Psoas muscle (tissue), 8 donors: ENCODE measurements around the gene STRAP. TPM values are rescaled to one million over a fixed set of nuclear protein-coding genes. Genes with fewer than 3 reads are reported as not detected.

Source experiments
- ATAC-seq, 4 donors: fragments of 200-7000 bp; cut with Tn5 transposase; one replicate each; pipeline ENCODE4 v1.9.1; 2020; ENCODE audit warnings: moderate library complexity in 3 of 4, mild to moderate bottlenecking in 2 of 4
- DNase-seq, 2 donors: peaks; one replicate each; pipeline ENCODE4 v3.0.0-alpha.2; 2020
- H3K27ac ChIP-seq: fragments of 200-600 bp; one replicate; pipeline ENCODE4 v1.8.0; 2022
- H3K27me3 ChIP-seq, 3 donors: fragments of 200-600 bp in 1 of 3; one replicate each; pipeline versions ENCODE4 v1.6.1 to v1.8.0; 2013 to 2022; ENCODE audit warnings: low read length in 2 of 3, mild to moderate bottlenecking in 2 of 3, moderate library complexity in 1 of 3; ENCODE audit not compliant: insufficient read depth in 3 of 3
- H3K36me3 ChIP-seq, 2 donors: fragments of 200-600 bp in 1 of 2; one replicate each; pipeline versions ENCODE4 v1.6.1 to v1.8.0; 2013 to 2022; ENCODE audit warnings: low read depth in 1 of 2, mild to moderate bottlenecking in 1 of 2, moderate library complexity in 1 of 2; ENCODE audit not compliant: insufficient read depth in 1 of 2
- H3K4me1 ChIP-seq: fragments of 200-600 bp; one replicate; pipeline ENCODE4 v1.8.0; 2022
- H3K4me3 ChIP-seq: fragments of 200-600 bp; one replicate; pipeline ENCODE4 v1.8.0; 2022; ENCODE audit warnings: mild to moderate bottlenecking
- H3K9me3 ChIP-seq: fragments of 200-600 bp; one replicate; pipeline ENCODE4 v1.8.0; 2022
- CTCF ChIP-seq: fragments of 200-600 bp; IDR thresholded peaks from one replicate; pipeline ENCODE4 v1.8.0; 2022; ENCODE audit warnings: antibody characterized with exemption
- WGBS, 3 donors: extraction: QIAGEN DNeasy Blood & Tissue Kit; methylation state at CpG; one replicate each; pipeline versions ENCODE4 v1.1.6 to v1.1.7; 2013; 5-methylcytosine and 5-hydroxymethylcytosine counted together
- intact Hi-C, 2 donors: fragments of 100-400 bp; cut with DNase I; formaldehyde crosslinking; loops; one replicate each; pipeline versions ENCODE4 v1.11.0 to v1.14.2; 2022
- polyA plus RNA-seq, 3 donors: library from polyadenylated mRNA; stranded (reverse); fragments of 200-250 nt; gene quantifications; one replicate each; pipeline ENCODE4 v1.2.3, GENCODE V29; 2013
- total RNA-seq, 4 donors: library from RNA; stranded (reverse); fragmentation: NEBNext Ultra II Directional in 2 of 4; extraction: Animal tissue kit (Norgen Biotek cat#: 25700) in 2 of 4; gene quantifications; one replicate each; pipeline versions ENCODE4 v1.2.1 to v1.2.4, GENCODE V29; 2021 to 2023
- donor health status: healthy with polysubstance abuse.
- donor health status: DM: no; HTN: no; CAD: no; lungs with moderate emphysema.
- donor health status: Bipolar disorder and iron deficiency.
- donor health status: healthy.
- donor health status: DM: yes; HTN: yes; CAD: no.
- donor health status: DM: no; HTN: no; CAD: no.
- donor health status: DM: no; HTN: no; CAD: no.
- donor health status: DM: yes; HTN: yes; CAD: no.

The STRAP gene
- total and polyA plus RNA-seq, 7 donors, result 94.3 to 224 (median 153) TPM

- H3K4me1 ChIP-seq, result no peaks in the 10 kb centered on the region
- no peak for TF ChIP-seq CTCF
- no peaks in the 10 kb centered on the region for H3K27me3 ChIP-seq
- no peaks in the 10 kb centered on the region for H3K36me3 ChIP-seq
- no peaks in the 10 kb centered on the region for H3K9me3 ChIP-seq
- ATAC-seq, result no peak
- no peak overlapping the region for H3K27ac ChIP-seq
- intact Hi-C loops, result no loop called here
- DNase-seq, result no peak
- no peak overlapping the region for H3K4me3 ChIP-seq
These were observed 42.5 kb upstream of the STRAP start for GRCh38 chr12:15839682-15840081.

GRCh38 chr12:15842108-15842507 is 40.1 kb upstream of the STRAP start:
- Histone ChIP-seq H3K36me3 (no peaks in the 10 kb centered on the region), H3K4me3 (no peak overlapping the region), H3K27me3 (no peaks in the 10 kb centered on the region), H3K27ac (no peak overlapping the region), H3K9me3 (no peaks in the 10 kb centered on the region), H3K4me1 (peaks cover 3% of the 10 kb centered on the region)
- DNase-seq (no peak), ATAC-seq (no peak)
- intact Hi-C loops, result no loop called here
- 82 to 94% (median 85%) methylated on average over 3 of the region's 3 CpGs for WGBS, 3 donors
- no peak for TF ChIP-seq CTCF

- DNase-seq, result no peak
These were observed 35.3 kb upstream of the STRAP start for GRCh38 chr12:15846887-15847286.

GRCh38 chr12:15848606-15849005 is 33.6 kb upstream of the STRAP start:
- 92 to 98% (median 96%) methylated on average over 1 of the region's 1 CpG for WGBS, 3 donors

More at GRCh38 chr12:15846887-15847286, 35.3 kb upstream of the STRAP start:
- WGBS, 3 donors, result 38 to 45% (median 39%) methylated on average over 2 of the region's 2 CpGs
- Histone ChIP-seq H3K27ac (no peak overlapping the region), H3K27me3 (no peaks in the 10 kb centered on the region), H3K9me3 (no peaks in the 10 kb centered on the region), H3K4me3 (no peak overlapping the region), H3K36me3 (no peaks in the 10 kb centered on the region), H3K4me1 (peaks cover 17% of the 10 kb centered on the region)
- intact Hi-C loops, result loop anchor here in 1 of 2 donors (5.0 kb wide), 1 partner anchor 60 kb away; the partner anchor contains the start of gene EPS8
- peak in 1 of 4 donors; percentile 76 for ATAC-seq
- TF ChIP-seq CTCF, result no peak

More at GRCh38 chr12:15848606-15849005, 33.6 kb upstream of the STRAP start:
- H3K27me3 ChIP-seq, result no peaks in the 10 kb centered on the region
- H3K9me3 ChIP-seq, result no peaks in the 10 kb centered on the region
- H3K4me3 ChIP-seq, result no peak overlapping the region
- ATAC-seq (no peak), DNase-seq (no peak)
- H3K36me3 ChIP-seq, result no peaks in the 10 kb centered on the region
- peaks cover 17% of the 10 kb centered on the region for H3K4me1 ChIP-seq
- intact Hi-C loops, result loop anchor here in 1 of 2 donors (5.0 kb wide), 1 partner anchor 61 kb away; the partner anchor contains the start of gene EPS8
- no peak overlapping the region for H3K27ac ChIP-seq
- TF ChIP-seq CTCF, result no peak
